HG02678 (cell line): ENCODE measurements around the gene GNRH2.
"Not testable (repeated sequence)": the region's sequence is repeated elsewhere in the genome, so short reads cannot be mapped to it uniquely, and the experiment has no call there.

Experiments used
- ATAC-seq: cut with Tn5 transposase; IDR thresholded peaks from one replicate; pipeline ENCODE4 v1.9.1; 2021; ENCODE audit warnings: mild to moderate bottlenecking, moderate library complexity; ENCODE audit not compliant: unreplicated experiment

The GNRH2 gene, protein sequence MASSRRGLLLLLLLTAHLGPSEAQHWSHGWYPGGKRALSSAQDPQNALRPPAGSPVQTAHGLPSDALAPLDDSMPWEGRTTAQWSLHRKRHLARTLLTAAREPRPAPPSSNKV

DNA sequence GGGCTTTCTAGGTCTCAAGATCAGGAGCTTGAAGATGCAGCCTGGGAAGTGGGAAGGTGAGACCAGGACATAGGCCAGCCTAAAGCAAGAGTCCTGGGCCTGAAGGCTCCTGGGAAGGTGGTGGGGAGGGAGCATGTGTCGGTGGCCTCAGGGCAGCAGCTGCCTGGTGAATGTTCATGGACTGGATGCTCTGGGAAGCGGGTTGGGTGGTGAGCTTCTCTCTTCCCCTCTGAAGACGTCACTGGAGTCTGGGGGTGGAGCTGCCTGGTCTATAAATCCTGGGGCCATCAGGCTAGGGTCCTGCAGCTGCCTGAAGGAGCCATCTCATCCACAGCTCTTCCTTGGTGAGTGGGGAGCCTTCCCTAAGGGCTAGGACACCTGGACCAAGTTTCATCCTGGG lies at the start of gene GNRH2:
Gene GNRH2, plus strand, starts transcription at position 301 of the 400 bp plus-strand sequence. CDS start 793 bp downstream, outside the sequence.
- no peak for ATAC-seq

DNA sequence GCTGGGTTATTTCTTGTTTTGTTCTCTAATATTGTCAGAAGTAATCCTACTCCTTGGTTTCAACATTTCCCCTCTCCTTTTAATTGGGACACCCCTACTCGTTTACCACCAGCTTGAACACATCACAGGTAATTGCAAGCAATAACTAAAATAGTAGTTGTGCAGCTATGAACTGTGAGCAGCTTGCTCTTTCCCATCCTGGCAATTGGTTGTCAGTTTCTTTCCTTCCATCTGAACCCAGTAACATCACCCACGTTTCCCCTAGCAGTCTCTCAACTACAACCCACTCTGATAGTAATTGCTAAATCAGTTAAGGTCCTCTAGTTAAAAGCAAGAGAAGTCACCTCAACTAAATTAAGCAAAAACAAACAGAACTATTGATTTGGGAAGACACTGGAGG lies 47.6 kb upstream of the GNRH2 start:
- ATAC-seq: no peak

DNA sequence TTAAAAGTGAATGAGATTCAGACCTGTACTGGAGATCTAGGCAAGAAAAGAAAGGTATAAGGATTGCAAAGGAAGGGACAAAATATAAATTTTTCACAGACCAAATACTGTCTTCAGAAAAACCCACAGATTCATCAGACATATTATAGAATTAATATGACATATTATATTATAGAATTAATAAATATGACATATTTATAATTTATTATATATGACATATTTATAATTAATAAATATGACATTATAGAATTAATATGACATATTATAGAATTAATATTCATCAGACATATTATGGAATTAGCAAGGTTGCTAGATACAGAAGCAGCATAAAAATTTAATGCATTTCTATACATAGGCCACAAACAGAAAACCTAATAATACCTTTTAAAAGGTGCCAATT lies 44.7 kb upstream of the GNRH2 start:
- no peak for ATAC-seq

DNA sequence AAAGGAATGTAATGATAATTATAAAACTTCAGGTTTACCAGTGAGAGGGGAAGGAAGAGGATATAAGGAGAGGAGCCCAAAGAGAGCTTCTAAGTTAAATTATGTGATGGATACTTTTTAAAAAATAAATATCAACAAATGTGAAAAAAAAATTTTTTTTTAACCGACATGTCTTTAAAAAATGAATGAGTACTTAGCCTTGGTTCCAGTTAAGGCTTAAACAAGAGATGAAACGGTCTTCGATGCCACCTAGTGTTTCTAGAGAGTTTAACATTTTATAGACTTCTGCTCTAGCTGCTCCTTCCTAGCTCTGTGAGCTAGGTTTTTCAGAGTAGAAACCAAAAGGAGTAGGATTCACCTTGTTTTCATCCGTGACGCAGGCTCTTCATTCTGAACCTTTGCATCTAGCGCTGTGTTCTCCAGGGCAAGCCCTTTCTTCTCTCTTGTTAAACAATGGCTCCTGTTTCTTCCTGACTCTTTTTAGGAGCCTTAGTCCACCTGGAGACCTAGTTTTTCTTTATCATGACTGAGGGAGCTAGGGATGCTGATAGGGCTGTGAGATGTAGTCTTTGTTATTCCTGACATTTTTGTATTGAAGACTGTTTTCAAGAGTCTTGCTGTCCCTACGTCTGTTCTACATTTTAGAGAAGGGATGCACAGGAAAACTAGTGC lies 42.4 kb upstream of the GNRH2 start:
- ATAC-seq: no peak

DNA sequence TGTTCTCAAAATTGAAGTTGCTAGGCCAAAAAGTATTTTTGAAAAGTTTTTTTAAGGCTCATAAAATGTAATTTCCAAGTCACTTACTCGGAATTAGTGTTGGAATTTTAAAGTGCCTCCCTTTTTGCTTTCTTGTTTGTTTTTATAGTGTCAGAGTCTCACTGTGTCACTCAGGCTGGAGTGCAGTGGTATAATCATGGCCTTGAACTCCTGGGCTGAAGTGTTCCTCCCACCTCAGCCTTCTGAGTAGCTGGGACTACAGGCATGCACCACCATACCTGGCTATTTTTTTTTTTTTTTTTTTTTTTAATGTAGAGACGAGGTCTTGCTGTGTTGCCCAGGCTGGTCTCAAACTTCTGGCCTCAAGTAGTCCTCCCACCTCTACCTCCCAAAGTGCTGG lies 40.0 kb upstream of the GNRH2 start:
- ATAC-seq: no peak

DNA sequence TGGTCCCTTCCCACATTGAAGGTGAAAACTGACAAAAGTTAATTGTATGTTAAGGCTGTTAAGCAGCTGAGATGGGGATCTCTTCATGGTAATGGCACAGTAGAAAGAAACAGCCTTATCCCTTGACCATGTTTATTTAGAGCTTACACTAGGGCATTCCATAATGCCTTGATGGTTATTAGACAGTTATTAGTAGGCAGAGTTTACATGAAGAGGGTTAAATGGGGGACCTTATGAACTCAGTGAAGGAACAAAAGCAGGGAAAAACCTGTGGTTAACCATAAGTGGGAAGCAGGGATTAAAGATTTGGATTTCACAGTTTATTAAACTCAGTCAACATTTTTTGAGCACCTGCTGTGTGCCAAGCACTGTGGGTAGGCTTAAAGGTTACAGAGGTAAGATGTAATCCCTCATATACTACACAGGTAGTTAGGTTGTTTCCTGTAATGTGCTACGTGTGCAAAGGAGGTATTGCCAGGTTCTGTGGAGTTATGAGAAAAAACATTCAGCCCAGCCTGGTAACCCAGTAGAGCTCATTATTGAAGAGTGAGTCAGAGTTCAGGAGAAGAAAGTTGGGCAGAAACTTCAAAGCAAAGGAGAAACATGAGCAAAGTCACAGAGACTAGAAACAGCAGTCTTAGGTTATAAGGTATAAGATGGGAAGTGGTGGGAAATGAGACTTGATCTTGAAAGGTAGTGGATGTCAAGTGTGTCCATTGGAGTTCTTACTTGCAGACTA lies 32.3 kb upstream of the GNRH2 start:
- ATAC-seq: no peak

DNA sequence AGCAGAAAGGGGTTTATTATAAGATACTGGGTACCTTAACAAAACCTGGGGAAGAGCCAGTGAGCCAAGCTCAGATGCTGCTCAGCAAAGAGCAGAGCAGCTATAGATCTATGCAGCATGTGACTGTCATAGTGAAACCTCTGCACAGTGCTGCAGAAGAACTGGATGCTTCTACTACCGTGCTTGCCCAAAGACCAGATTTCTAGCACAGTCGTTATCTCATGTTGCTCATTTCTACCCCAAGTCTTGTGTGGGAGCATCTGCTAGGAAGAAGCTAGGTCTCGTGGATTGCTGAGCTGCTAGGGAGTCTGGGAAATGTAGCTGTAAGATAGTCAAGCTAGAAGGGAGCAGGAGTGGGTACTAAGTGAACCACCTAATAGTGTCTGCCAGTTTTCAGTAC lies 31.7 kb upstream of the GNRH2 start:
- ATAC-seq: no peak

DNA sequence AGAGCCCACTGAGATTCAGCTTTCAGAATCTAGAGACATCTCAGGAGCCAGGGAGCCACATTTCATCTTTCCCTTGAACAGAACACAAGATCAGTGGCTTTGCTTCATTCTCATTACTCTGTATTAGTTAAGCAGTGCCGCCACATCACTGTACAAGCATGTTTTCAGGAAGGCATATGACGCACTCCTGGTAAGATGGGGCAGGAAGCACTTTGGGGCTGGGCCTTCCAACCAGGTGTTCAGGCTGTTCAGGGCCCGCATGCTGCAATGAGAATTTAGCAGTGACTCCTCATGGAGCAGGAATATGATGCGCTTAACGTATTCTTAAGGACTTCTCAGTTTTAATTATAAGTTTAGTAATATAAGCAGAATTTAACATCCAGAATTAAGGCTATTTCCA lies 29.7 kb upstream of the GNRH2 start:
- ATAC-seq: no peak

DNA sequence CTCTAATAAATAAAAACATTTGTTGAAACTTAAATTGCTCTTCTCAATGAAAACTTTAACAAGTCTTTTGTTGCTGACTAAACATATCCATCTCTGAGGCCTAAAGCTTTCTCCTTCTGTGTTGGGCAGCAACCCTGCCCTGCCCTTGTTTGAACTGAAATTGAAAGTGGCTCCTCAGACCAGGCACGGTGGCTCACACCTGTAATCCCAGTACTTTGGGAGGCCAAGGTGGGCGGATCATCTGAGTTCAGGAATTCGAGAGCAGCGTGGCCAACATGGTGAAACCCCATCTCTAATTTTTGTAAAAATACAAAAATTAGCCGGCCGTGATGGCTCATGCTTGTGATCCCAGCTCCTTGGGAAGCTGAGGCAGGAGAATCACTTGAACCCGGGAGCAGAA lies 29.2 kb upstream of the GNRH2 start:
- no peak for ATAC-seq

DNA sequence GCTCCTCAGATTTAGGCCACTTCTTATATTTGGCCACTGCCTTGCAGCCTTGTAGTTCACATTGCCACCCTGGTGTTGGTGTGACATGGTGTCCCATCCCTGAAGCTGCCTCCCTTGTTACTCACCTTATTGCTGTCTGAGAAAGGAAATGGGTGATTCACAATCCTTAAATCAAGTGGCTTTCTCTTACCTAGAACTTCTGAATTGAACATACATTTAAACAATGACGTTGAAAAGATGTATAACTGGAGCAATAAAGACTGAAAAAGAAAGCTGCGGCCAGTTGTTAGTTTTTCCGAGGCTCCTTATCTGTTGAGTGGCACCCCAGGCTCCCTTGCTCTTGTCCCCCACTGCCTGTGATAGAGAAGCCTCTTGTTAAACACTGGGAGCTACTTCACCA lies 28.8 kb upstream of the GNRH2 start:
- ATAC-seq: no peak

DNA sequence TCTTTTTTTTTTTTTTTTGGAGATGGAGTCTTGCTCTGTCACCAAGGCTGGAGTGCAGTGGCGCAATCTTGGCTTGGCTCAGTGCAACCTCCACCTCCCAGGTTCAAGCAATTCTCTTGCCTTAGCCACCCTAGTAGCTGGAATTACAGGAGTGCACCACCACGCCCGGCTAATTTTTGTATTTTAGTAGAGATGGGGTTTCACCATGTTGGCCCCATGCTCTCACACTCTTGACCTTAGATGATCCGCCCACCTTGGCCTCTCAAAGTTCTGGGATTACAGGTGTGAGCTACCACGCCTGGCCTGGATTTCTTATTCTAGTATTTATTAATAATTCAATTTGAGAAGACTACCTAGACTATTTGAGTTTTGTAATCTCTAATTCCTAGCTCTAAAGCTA lies 28.1 kb upstream of the GNRH2 start:
- ATAC-seq: not testable (repeated sequence)

DNA sequence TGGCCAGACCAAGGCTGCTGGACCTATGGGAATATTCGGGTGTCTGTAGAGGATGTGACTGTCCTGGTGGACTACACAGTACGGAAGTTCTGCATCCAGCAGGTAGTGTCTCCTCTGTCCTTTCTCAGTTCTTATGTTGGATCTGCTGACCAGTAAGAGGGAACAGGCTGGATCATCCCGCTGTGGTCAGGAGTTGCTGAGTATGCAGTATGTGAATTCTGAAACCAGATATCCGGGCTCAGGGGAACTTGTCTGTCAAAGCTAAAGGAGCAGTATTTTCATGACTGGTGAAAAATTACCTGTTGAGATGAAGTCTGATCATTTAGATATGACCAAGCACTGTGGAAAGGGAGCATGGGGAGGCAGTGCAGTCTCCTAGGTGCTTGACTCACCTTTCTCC lies 22.1 kb upstream of the GNRH2 start:
- no peak for ATAC-seq

DNA sequence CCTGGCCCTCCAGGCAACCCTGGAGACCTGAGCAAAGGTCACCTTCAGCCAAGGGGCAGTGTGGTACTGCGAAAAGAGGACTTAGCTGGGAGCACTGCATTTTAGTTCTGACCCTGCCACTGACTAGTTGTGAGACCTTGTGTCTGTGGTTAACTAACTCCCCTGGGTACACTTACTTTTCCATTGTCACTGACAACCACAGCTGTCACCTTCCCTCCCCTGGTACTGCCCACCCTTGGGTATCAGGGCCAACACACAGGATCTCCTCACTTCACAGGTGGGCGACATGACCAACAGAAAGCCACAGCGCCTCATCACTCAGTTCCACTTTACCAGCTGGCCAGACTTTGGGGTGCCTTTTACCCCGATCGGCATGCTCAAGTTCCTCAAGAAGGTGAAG lies 21.6 kb upstream of the GNRH2 start:
- no peak for ATAC-seq

DNA sequence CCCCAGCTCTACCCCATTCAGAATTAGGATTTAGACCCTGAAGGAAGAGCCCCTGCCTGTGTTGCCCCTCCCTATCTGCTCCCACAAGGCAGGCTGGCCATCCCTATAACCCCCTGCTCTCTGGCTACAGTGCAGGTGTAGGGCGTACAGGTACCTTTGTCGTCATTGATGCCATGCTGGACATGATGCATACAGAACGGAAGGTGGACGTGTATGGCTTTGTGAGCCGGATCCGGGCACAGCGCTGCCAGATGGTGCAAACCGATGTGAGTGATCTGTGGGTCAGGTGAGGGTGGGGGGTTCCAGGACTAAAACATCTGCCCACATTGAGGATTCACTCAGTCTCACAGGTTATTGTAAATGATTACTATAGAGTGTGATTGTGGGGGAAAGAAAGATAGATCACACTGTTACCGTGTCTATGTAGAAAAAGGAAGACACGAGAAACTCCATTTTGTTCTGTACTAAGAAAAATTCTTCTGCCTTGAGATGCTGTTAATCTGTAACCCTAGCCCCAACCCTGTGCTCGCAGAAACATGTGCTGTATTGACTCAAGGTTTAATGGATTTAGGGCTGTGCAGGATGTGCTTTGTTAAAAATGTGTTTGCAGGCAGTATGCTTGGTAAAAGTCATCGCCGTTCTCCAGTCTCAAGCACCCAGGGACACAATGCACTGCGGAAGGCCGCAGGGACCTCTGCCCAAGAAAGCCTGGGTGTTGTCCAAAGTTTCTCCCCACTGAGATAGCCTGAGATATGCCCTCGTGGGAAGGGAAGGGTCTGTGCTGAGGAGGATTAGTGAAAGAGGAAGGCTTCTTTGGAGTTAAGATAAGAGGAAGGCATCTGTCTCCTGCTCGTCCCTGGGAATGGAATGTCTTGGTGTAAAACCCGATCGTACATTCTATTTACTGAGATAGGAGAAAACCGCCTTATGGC lies 20.6 kb upstream of the GNRH2 start:
- not testable (repeated sequence) for ATAC-seq

DNA sequence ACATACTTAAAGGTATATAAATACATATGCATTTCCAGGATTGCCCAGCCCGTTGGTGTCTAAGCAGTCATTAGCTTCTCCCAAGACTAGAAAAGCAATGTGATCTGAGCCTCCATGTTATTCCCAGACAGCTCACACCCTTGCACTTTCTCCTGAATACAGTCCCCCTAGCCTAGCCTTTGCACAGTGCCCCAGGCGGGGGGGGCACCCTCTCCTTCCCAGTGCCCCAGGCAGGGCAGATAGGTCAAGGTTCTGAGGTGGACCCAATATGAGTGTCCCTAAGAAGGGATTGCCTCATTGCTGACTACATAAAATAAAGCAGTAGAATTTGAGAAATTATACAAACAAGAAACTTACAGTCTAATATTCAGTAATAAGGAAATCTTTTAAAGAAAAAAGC lies 15.4 kb upstream of the GNRH2 start:
- ATAC-seq: no peak

DNA sequence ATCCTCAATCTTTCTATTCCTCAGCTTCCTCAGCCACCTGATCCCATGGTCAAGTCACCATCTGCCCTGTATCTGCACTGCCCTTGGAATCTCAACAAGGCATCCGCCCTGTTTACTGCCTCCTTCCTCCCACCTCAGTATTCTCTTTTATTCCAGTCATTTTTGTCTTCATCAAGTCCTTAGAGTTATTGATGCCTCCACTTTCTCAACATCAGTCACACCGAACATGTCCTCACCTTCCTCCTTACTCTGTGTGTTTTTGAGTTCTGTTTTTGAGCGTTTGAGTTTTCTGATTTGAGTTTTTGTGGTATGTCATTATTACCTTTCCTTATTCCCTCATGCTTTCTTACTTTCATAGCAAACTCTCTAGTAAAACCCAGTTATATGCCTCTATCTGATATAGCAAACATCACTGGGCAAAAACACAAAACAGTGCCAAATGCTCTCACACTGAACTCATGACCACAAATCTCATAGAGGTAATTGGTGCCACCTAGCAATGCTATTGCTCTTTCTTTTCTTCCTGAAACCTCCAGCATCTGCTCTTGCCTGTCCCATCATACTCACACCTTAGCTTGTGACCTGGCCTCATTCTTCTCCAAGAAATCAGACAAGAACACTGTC lies 11.8 kb upstream of the GNRH2 start:
- ATAC-seq: no peak

DNA sequence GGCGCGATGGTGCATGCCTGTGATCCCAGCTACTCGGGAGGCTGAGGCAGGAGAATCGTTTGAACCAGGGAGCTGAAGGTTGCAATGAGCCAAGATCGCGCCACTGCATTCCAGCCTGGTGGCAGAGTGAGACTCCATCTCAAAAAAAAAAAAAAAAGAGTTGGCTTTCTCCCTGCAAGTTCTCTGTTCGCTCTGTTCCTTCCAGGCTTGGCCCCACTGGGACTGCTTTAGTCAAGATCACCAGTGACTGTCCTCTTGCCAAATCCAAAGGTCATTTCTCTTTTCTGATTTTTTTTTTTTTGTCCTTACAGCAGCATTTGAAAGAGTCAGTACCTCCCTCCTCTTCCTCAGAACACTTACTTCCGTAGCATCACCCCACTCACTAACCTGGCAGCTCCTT lies 10.8 kb upstream of the GNRH2 start:
- ATAC-seq: no peak

DNA sequence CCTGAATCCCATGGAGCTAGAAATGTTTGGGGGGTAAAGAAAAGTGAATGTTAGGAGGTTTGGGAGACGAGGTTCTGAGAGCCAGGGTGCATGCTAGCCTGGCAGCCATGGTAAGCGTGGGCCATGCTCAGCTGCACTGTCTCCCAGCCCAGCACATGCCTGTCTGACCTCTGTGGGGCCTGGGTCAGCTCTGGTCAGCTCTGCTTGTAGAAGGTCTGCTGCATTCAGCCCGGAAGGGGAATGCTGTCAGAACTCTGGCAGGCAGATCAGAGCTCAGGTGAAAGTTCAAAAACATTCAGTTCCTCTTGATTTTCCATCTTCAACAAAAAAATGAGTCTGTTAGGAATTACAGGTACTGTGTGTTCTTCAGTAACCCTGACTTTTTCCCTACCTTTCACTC lies 5.8 kb upstream of the GNRH2 start:
- no peak for ATAC-seq

DNA sequence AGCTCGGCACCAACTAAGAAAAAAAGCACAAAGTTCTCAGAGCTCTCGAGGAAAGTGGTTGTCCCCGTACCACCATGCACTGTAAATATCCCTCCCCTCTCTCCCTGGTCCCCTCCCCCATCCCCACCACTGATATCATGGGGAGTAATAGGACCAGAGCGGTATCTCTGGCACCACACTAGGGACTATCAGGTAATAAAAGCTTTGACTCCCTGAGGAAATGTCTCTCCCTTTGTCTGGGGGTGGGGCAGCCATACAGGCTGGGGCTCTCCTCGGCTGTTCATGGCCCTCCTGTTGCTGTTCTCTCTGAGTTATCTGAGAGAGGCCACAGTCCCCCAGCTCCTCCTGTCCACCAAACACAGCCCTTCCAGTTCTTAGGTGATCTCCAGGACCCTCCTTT lies 5.0 kb upstream of the GNRH2 start:
- ATAC-seq: no peak

DNA sequence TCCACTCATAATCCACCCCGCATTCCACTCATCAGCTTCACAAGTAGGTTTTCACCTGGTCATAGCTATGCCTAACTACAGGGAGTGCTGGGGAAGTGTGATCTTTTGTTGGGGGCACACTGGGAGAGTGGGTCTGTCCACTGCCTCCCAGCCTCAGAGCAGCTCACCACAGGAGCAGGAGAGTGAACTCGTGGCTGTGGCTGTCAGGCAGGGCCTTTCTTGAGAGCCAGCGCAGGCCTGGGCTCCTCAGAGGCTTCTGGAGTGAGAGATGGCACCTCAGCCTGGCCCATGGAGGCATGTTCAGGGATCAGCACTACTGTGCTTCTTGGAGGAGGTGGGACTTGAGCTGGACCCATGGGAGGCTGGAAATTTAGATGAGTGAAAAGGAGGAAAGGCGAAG lies 4.0 kb upstream of the GNRH2 start:
- ATAC-seq: no peak

DNA sequence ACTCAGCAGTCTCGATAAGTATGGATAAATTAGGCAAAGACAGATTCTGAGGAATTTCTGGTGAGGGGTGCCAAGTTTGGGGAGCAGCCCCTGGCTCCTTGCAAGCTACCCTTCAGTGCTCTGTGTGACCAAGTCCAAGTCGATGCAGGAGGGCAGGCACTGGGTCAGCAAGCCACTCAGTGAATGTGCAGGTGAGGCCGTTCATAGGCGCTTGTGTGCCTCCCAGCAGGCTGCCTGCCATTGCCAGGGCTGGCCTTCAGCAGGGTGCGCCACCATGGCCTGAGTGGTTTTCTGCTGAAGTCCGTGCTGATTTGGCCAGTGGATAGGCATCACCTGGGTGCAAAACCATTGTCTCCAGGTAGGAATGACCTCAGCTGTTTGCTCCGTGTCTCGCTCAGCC lies 3.3 kb upstream of the GNRH2 start:
- ATAC-seq: no peak
